HG02938 (cell line): ENCODE data around the gene NUMB.

Experiments
- ATAC-seq: cut with Tn5 transposase; IDR thresholded peaks from one replicate; pipeline ENCODE4 v1.9.1; 2021; ENCODE audit warnings: mild to moderate bottlenecking, moderate library complexity; ENCODE audit not compliant: unreplicated experiment

NUMB gene

GRCh38 chr14:73458183-73458976 lies at the start of gene NUMB:
NUMB (minus strand) TSS chr14:73458546; CDS start chr14:73355751, 102,795 bp downstream.
- peak; percentile 92 for ATAC-seq

- ATAC-seq, result no peak
These were observed 45.3 kb upstream of the NUMB start for GRCh38 chr14:73503648-73504047.

- ATAC-seq, result no peak
These were observed 43.8 kb upstream of the NUMB start for GRCh38 chr14:73502017-73502619.

GRCh38 chr14:73500360-73500759 lies 42.0 kb upstream of the NUMB start:
- ATAC-seq, result no peak

GRCh38 chr14:73494593-73494992 lies 36.2 kb upstream of the NUMB start:
- no peak for ATAC-seq

GRCh38 chr14:73492670-73493069 lies 34.3 kb upstream of the NUMB start:
- no peak for ATAC-seq

- no peak for ATAC-seq
These were observed 33.8 kb upstream of the NUMB start for GRCh38 chr14:73492043-73492552.

GRCh38 chr14:73491256-73492042 lies 33.1 kb upstream of the NUMB start:
- ATAC-seq, result peak; percentile 54

- no peak for ATAC-seq
These were observed 31.3 kb upstream of the NUMB start for GRCh38 chr14:73489481-73490175.

GRCh38 chr14:73478684-73479083 lies 20.3 kb upstream of the NUMB start:
- no peak for ATAC-seq

GRCh38 chr14:73477618-73478266 lies 19.4 kb upstream of the NUMB start:
- peak; percentile 44 for ATAC-seq

GRCh38 chr14:73476451-73476931 lies 18.1 kb upstream of the NUMB start:
- ATAC-seq, result no peak

- ATAC-seq, result no peak
These were observed 16.6 kb upstream of the NUMB start for GRCh38 chr14:73474952-73475351.

GRCh38 chr14:73472185-73473114 lies 14.1 kb upstream of the NUMB start:
- ATAC-seq, result no peak

- no peak for ATAC-seq
These were observed 13.3 kb upstream of the NUMB start for GRCh38 chr14:73471582-73472184.

GRCh38 chr14:73468828-73469375 lies 10.6 kb upstream of the NUMB start:
- ATAC-seq, result no peak

- ATAC-seq, result no peak
These were observed 9.5 kb upstream of the NUMB start for GRCh38 chr14:73467800-73468199.

- no peak for ATAC-seq
These were observed 9.0 kb upstream of the NUMB start for GRCh38 chr14:73467377-73467776.
